Hepatocyte (in vitro differentiated cells): Measurements from ENCODE around the gene LRBA. TPM values are rescaled to one million over a fixed set of nuclear protein-coding genes. Genes with fewer than 3 reads are reported as not detected.

Experiments used
- DNase-seq: peaks from one replicate; pipeline ENCODE4 v3.0.0-alpha.2; 2016; ENCODE audit warnings: low spot score
- H2AFZ ChIP-seq: fragments of 200-600 bp; sonication (generic); 2 replicates; pipeline ENCODE4 v1.6.0; 2016; ENCODE audit warnings: antibody characterized with exemption, mild to moderate bottlenecking
- H3K27ac ChIP-seq: fragments of 200-600 bp; sonication (generic); 2 replicates; pipeline ENCODE4 v1.5.1; 2016; ENCODE audit warnings: mild to moderate bottlenecking
- H3K27me3 ChIP-seq: fragments of 200-600 bp; sonication (generic); 2 replicates; pipeline ENCODE4 v1.6.1; 2016
- H3K36me3 ChIP-seq: fragments of 200-600 bp; sonication (generic); replicated peaks from 2 replicates; pipeline ENCODE4 v1.5.1; 2016; ENCODE audit warnings: low read depth; ENCODE audit not compliant: insufficient read depth
- H3K4me1 ChIP-seq: fragments of 200-600 bp; sonication (generic); 2 replicates; pipeline ENCODE4 v1.5.1; 2016; ENCODE audit warnings: mild to moderate bottlenecking, moderate library complexity; ENCODE audit not compliant: insufficient read depth
- H3K4me2 ChIP-seq: fragments of 200-600 bp; sonication (generic); 2 replicates; pipeline ENCODE4 v1.6.0; 2016
- H3K4me3 ChIP-seq: fragments of 200-600 bp; sonication (generic); 2 replicates; pipeline ENCODE4 v1.5.1; 2016; ENCODE audit warnings: mild to moderate bottlenecking
- H3K79me2 ChIP-seq: fragments of 200-600 bp; sonication (generic); 2 replicates; pipeline ENCODE4 v1.6.0; 2017; ENCODE audit warnings: mild to moderate bottlenecking
- H3K9me2 ChIP-seq: fragments of 200-600 bp; sonication (generic); replicated peaks from 2 replicates; pipeline ENCODE4 v1.6.0; 2017; ENCODE audit warnings: mild to moderate bottlenecking; ENCODE audit not compliant: insufficient read depth
- H3K9me3 ChIP-seq: fragments of 200-600 bp; sonication (generic); 2 replicates; pipeline ENCODE4 v1.5.1; 2016; ENCODE audit warnings: low read depth, mild to moderate bottlenecking
- H4K20me1 ChIP-seq: fragments of 200-600 bp; sonication (generic); 2 replicates; pipeline ENCODE4 v1.6.0; 2016; ENCODE audit warnings: mild to moderate bottlenecking; ENCODE audit not compliant: insufficient read depth, poor library complexity, severe bottlenecking
- CTCF ChIP-seq: fragments of 200-600 bp; sonication (generic); IDR thresholded peaks from 2 replicates; pipeline ENCODE4 v1.5.1; 2016; ENCODE audit warnings: antibody characterized with exemption, mild to moderate bottlenecking; ENCODE audit not compliant: poor library complexity
- EZH2 ChIP-seq: fragments of 200-600 bp; sonication (generic); IDR thresholded peaks from 2 replicates; pipeline ENCODE4 v1.6.1; 2016; ENCODE audit warnings: antibody characterized with exemption, mild to moderate bottlenecking, borderline replicate concordance
- EZH2phosphoT487 ChIP-seq: fragments of 200-600 bp; sonication (generic); IDR thresholded peaks from one replicate; pipeline ENCODE4 v1.6.1; 2018; ENCODE audit warnings: antibody characterized with exemption, mild to moderate bottlenecking, low read depth, moderate library complexity; ENCODE audit not compliant: unreplicated experiment, severe bottlenecking
- WGBS: methylation state at CpG from one replicate; pipeline ENCODE4 v1.1.6; 2016; ENCODE audit warnings: low lambda C conversion rate; ENCODE audit errors: missing lambda C conversion rate; 5-methylcytosine and 5-hydroxymethylcytosine counted together
- polyA plus RNA-seq: library from polyadenylated mRNA; unstranded; fragments of >200 nt; fragmentation: Nextera tagmentation; extraction: Ambion mirVana; gene quantifications from 2 replicates; pipeline ENCODE4 v1.2.1, GENCODE V29; 2016
- total RNA-seq: library from RNA; depleted of rRNA; stranded (reverse); fragments of >200 nt; gene quantifications from 2 replicates; pipeline ENCODE4 v1.2.3, GENCODE V29; 2014

Gene LRBA
- total and polyA plus RNA-seq, 2 experiments from 2014 or later: 14.1 to 69.4 TPM

- Histone ChIP-seq H4K20me1 (no peaks in the 10 kb centered on the region), H3K36me3 (no peaks in the 10 kb centered on the region), H3K4me1 (no peaks in the 10 kb centered on the region), H2AFZ (no peak overlapping the region), H3K4me3 (no peak overlapping the region), H3K27me3 (no peaks in the 10 kb centered on the region), H3K79me2 (no peaks in the 10 kb centered on the region), H3K27ac (no peak overlapping the region), H3K4me2 (no peak overlapping the region), H3K9me2 (no peaks in the 10 kb centered on the region), H3K9me3 (no peaks in the 10 kb centered on the region)
- no peak for TF ChIP-seq EZH2
- TF ChIP-seq EZH2phosphoT487: no peak
- TF ChIP-seq CTCF: no peak
- 82% methylated on average over 2 of the region's 2 CpGs for WGBS
- DNase-seq: no peak
Observed at GRCh38 chr4:151022586-151022985, 7.5 kb upstream of the LRBA start.

- Histone ChIP-seq H3K9me2 (no peaks in the 10 kb centered on the region), H3K27ac (no peak overlapping the region), H3K27me3 (no peaks in the 10 kb centered on the region), H3K4me1 (no peaks in the 10 kb centered on the region), H3K79me2 (no peaks in the 10 kb centered on the region), H2AFZ (no peak overlapping the region), H3K4me3 (no peak overlapping the region), H3K9me3 (no peaks in the 10 kb centered on the region), H3K36me3 (no peaks in the 10 kb centered on the region), H4K20me1 (no peaks in the 10 kb centered on the region), H3K4me2 (no peak overlapping the region)
- 83% methylated on average over 1 of the region's 1 CpG for WGBS
- TF ChIP-seq EZH2: no peak
- TF ChIP-seq EZH2phosphoT487: no peak
- TF ChIP-seq CTCF: no peak
- DNase-seq: no peak
Observed at GRCh38 chr4:151021637-151022334, 6.7 kb upstream of the LRBA start.

GRCh38 chr4:151015459-151016347, 619 bp upstream of the LRBA start:
- Histone ChIP-seq H3K79me2 (peaks cover 33% of the 10 kb centered on the region), H2AFZ (peak overlapping the region; percentile 98), H3K9me3 (no peaks in the 10 kb centered on the region), H3K27ac (peak overlapping the region; percentile 99), H3K27me3 (no peaks in the 10 kb centered on the region), H4K20me1 (peaks cover 6% of the 10 kb centered on the region), H3K4me1 (no peaks in the 10 kb centered on the region), H3K4me3 (peak overlapping the region; percentile 77), H3K4me2 (peak overlapping the region; percentile 78), H3K9me2 (no peaks in the 10 kb centered on the region), H3K36me3 (no peaks in the 10 kb centered on the region)
- WGBS: 1% methylated on average over 70 of the region's 87 CpGs
- DNase-seq: peak; percentile 94
- TF ChIP-seq EZH2phosphoT487: no peak
- TF ChIP-seq EZH2: no peak
- no peak for TF ChIP-seq CTCF
